OCI-LY3 (cell line): ENCODE data around the gene THBS2.

ENCODE experiments used
- H2AFZ ChIP-seq: fragments of 200-600, 300-600 bp; shearing (Covaris generic); 2 replicates; pipeline ENCODE4 v1.6.0; 2014; ENCODE audit warnings: antibody characterized with exemption, low read depth, low read length
- H3K27ac ChIP-seq: fragments of 200-600, 300-600 bp; sonication (generic); 2 replicates; pipeline ENCODE4 v1.5.1; 2014; ENCODE audit warnings: mild to moderate bottlenecking, low read length, moderate library complexity, mixed read lengths
- H3K27me3 ChIP-seq: fragments of 200-600, 300-600 bp; sonication (generic); 2 replicates; pipeline ENCODE4 v1.6.1; 2014; ENCODE audit warnings: low read depth, low read length, mixed read lengths
- H3K36me3 ChIP-seq: fragments of 200-600, 300-600 bp; sonication (generic); replicated peaks from 2 replicates; pipeline ENCODE3; 2014; ENCODE audit warnings: low read depth, low read length, mixed read lengths
- H3K4me1 ChIP-seq: fragments of 300-600, 200-600 bp; sonication (generic); 2 replicates; pipeline ENCODE4 v1.6.1; 2014; ENCODE audit warnings: low read length, mixed read lengths
- H3K4me2 ChIP-seq: fragments of 200-600, 300-600 bp; sonication (generic); 2 replicates; pipeline ENCODE4 v1.6.1; 2014; ENCODE audit warnings: low read length, mixed read lengths
- H3K4me3 ChIP-seq: fragments of 300-600, 200-600 bp; sonication (generic); 2 replicates; pipeline ENCODE4 v1.5.1; 2014; ENCODE audit warnings: antibody characterized with exemption, mild to moderate bottlenecking, low read length, moderate library complexity
- H3K79me2 ChIP-seq: fragments of 300-600, 200-600 bp; shearing (Covaris generic); 2 replicates; pipeline ENCODE4 v1.6.1; 2014; ENCODE audit warnings: mild to moderate bottlenecking, low read length, mixed read lengths
- H3K9ac ChIP-seq: fragments of 300-600, 200-600 bp; shearing (Covaris generic); 2 replicates; pipeline ENCODE4 v1.6.0; 2014; ENCODE audit warnings: mild to moderate bottlenecking, low read length, moderate library complexity
- H3K9me3 ChIP-seq: fragments of 200-600, 300-600 bp; shearing (Covaris generic); 2 replicates; pipeline ENCODE4 v1.6.1; 2014; ENCODE audit warnings: low read length, mixed read lengths; ENCODE audit not compliant: insufficient read depth
- H4K20me1 ChIP-seq: fragments of 200-600, 300-600 bp; sonication (generic); 2 replicates; pipeline ENCODE4 v1.6.1; 2016; ENCODE audit warnings: low read length, mixed read lengths; ENCODE audit not compliant: insufficient read depth
- EZH2phosphoT487 ChIP-seq: fragments of 200-600 bp; shearing (Covaris generic); IDR thresholded peaks from 2 replicates; pipeline ENCODE4 v1.6.1; 2018; ENCODE audit warnings: antibody characterized with exemption, mixed run types, low read depth
- TF ChIP-seq, protein P1 (sequence below): fragments of 200-600, 300-600 bp; sonication (generic); IDR thresholded peaks from 2 replicates; pipeline ENCODE4 v1.5.1; 2014; ENCODE audit warnings: antibody characterized with exemption, low read length, low read depth

Gene THBS2

GRCh38 chr6:169229615-169230321 is 23.9 kb downstream of the THBS2 start:
- H2AFZ ChIP-seq, result no peak overlapping the region
- H3K27ac ChIP-seq, result no peak overlapping the region
- no peak overlapping the region for H3K9ac ChIP-seq
- no peaks in the 10 kb centered on the region for H3K4me1 ChIP-seq
- H3K4me3 ChIP-seq, result no peak overlapping the region
- H3K9me3 ChIP-seq, result no peaks in the 10 kb centered on the region
- H4K20me1 ChIP-seq, result no peaks in the 10 kb centered on the region
- no peaks in the 10 kb centered on the region for H3K27me3 ChIP-seq
- H3K79me2 ChIP-seq, result no peaks in the 10 kb centered on the region
- H3K36me3 ChIP-seq, result no peaks in the 10 kb centered on the region
- no peak overlapping the region for H3K4me2 ChIP-seq
- TF ChIP-seq, protein P1, sequence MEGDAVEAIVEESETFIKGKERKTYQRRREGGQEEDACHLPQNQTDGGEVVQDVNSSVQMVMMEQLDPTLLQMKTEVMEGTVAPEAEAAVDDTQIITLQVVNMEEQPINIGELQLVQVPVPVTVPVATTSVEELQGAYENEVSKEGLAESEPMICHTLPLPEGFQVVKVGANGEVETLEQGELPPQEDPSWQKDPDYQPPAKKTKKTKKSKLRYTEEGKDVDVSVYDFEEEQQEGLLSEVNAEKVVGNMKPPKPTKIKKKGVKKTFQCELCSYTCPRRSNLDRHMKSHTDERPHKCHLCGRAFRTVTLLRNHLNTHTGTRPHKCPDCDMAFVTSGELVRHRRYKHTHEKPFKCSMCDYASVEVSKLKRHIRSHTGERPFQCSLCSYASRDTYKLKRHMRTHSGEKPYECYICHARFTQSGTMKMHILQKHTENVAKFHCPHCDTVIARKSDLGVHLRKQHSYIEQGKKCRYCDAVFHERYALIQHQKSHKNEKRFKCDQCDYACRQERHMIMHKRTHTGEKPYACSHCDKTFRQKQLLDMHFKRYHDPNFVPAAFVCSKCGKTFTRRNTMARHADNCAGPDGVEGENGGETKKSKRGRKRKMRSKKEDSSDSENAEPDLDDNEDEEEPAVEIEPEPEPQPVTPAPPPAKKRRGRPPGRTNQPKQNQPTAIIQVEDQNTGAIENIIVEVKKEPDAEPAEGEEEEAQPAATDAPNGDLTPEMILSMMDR, result no peak
- TF ChIP-seq EZH2phosphoT487, result no peak

DNA sequence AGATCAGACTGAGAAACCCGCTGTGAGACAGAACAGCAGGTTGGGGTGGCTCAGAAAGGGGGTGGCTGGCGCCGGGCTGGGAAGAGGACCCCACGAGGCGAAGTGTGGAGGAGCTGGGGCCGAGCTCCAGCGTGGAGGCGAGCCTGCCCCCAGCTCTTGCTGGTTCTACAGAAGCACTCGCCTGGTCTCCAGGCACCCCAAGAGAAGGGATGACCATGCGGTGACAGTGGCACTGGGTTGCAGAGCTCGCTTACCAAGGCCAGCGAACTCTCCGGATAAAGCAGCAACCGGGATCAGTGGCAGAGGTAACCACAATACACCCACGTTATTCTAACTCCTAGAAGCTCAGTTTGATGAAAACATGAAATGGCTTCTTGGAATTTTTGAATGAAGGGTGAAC is 26.5 kb downstream of the THBS2 start:
- H3K36me3 ChIP-seq, result no peaks in the 10 kb centered on the region
- H3K9me3 ChIP-seq, result no peaks in the 10 kb centered on the region
- no peak overlapping the region for H3K9ac ChIP-seq
- H3K4me2 ChIP-seq, result no peak overlapping the region
- no peaks in the 10 kb centered on the region for H3K79me2 ChIP-seq
- no peak overlapping the region for H3K27ac ChIP-seq
- H3K4me3 ChIP-seq, result no peak overlapping the region
- H2AFZ ChIP-seq, result no peak overlapping the region
- H3K27me3 ChIP-seq, result no peaks in the 10 kb centered on the region
- no peaks in the 10 kb centered on the region for H3K4me1 ChIP-seq
- H4K20me1 ChIP-seq, result no peaks in the 10 kb centered on the region
- TF ChIP-seq EZH2phosphoT487, result no peak
- TF ChIP-seq, protein P1, result no peak

DNA sequence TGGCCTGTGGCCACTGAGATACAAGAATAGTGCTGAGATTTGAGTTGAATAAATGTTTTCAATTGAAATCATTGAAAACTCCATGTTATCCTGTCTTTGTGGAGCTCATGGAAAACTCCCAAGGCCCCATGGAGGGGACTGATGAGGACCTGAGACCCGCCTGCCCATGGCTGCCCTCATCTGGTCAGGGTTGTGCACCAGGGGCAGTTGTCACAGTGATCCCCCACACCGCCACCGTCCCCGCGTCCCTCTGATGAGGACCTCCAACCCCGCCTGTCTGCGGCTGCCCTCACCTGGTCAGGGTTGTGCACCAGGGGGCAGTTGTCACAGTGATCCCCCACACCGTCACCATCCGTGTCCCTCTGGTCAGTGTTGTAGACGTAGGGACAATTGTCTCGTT is 27.8 kb downstream of the THBS2 start:
- Histone ChIP-seq H3K4me1 (no peaks in the 10 kb centered on the region), H3K27me3 (no peaks in the 10 kb centered on the region), H3K4me3 (no peak overlapping the region), H3K79me2 (no peaks in the 10 kb centered on the region), H4K20me1 (no peaks in the 10 kb centered on the region), H3K9me3 (no peaks in the 10 kb centered on the region), H3K9ac (no peak overlapping the region), H3K36me3 (no peaks in the 10 kb centered on the region), H3K4me2 (no peak overlapping the region), H3K27ac (no peak overlapping the region), H2AFZ (no peak overlapping the region)
- TF ChIP-seq, protein P1, result no peak
- TF ChIP-seq EZH2phosphoT487, result no peak

GRCh38 chr6:169225131-169225576 is 28.5 kb downstream of the THBS2 start:
- H3K79me2 ChIP-seq, result no peaks in the 10 kb centered on the region
- H3K27ac ChIP-seq, result no peak overlapping the region
- no peaks in the 10 kb centered on the region for H3K4me1 ChIP-seq
- TF ChIP-seq EZH2phosphoT487, result no peak
- TF ChIP-seq, protein P1, result no peak
- H3K4me3 ChIP-seq, result no peak overlapping the region
- H4K20me1 ChIP-seq, result no peaks in the 10 kb centered on the region
- no peak overlapping the region for H2AFZ ChIP-seq
- H3K36me3 ChIP-seq, result no peaks in the 10 kb centered on the region
- H3K4me2 ChIP-seq, result no peak overlapping the region
- H3K9me3 ChIP-seq, result no peaks in the 10 kb centered on the region
- no peak overlapping the region for H3K9ac ChIP-seq
- H3K27me3 ChIP-seq, result no peaks in the 10 kb centered on the region
